ENCODE data around the gene GTF2IRD1. TPM values are rescaled to one million over a fixed set of nuclear protein-coding genes. Genes with fewer than 3 reads are reported as not detected.
"Not testable (repeated sequence)": the region's sequence is repeated elsewhere in the genome, so short reads cannot be mapped to it uniquely, and the experiment has no call there.

GTF2IRD1 gene
- total RNA-seq, 1 donor from 2014 or later: 6.7 TPM

- not testable (repeated sequence) for DNase-seq (ENCODE audit: low read depth, low spot score)
These were observed 196.9 kb downstream of the GTF2IRD1 start for GRCh38 chr7:74650493-74651132.

GRCh38 chr7:74651133-74651504 lies 197.4 kb downstream of the GTF2IRD1 start:
- not testable (repeated sequence) for DNase-seq (ENCODE audit: low read depth, low spot score)

Other genes starting within 250 kb of the GTF2IRD1 start
- 0.20 and 0.32 TPM in 2 replicates for gene LAT2, start 243.9 kb upstream of the GTF2IRD1 start, total RNA-seq
- 32.7 and 44.4 TPM in 2 replicates for gene RFC2, start 199.5 kb upstream of the GTF2IRD1 start, total RNA-seq
- gene CLIP2, start 164.5 kb upstream of the GTF2IRD1 start, total RNA-seq: 18.1 and 28.0 TPM in 2 replicates
- gene GTF2I, start 203.8 kb downstream of the GTF2IRD1 start, total RNA-seq: 94.6 and 169 TPM in 2 replicates